HepG2 (cell line): Measurements from ENCODE around the gene CSRP3. TPM values are rescaled to one million over a fixed set of nuclear protein-coding genes. Genes with fewer than 3 reads are reported as not detected.

Experiments
- GABPA ChIP-seq, 2 experiments: IDR thresholded peaks; 2 replicates each; pipeline ENCODE4 v1.6.1; 2011 to 2016; ENCODE audit warnings: low read depth in 2 of 2, low read length in 1 of 2, missing biosample characterization in 1 of 2, missing genetic modification characterization in 1 of 2
- MED13 ChIP-seq: sonication (generic); formaldehyde crosslinking; IDR thresholded peaks from 2 replicates; pipeline ENCODE4 v1.5.0; 2020; ENCODE audit warnings: missing genetic modification reagents
- MTERF4 ChIP-seq: sonication (generic); formaldehyde crosslinking; IDR thresholded peaks from 2 replicates; pipeline ENCODE4 v1.8.0; 2023; ENCODE audit warnings: mild to moderate bottlenecking, missing genetic modification reagents
- PATZ1 ChIP-seq: sonication (generic); formaldehyde crosslinking; IDR thresholded peaks from 2 replicates; pipeline ENCODE4 v1.4.0; 2020; ENCODE audit warnings: missing genetic modification reagents
- POLR2A ChIP-seq, 2 experiments: IDR thresholded peaks; 2 replicates each; pipeline ENCODE4 v1.6.1; 2011; ENCODE audit warnings: low read depth in 2 of 2, low read length in 2 of 2, mild to moderate bottlenecking in 1 of 2, moderate library complexity in 1 of 2; ENCODE audit not compliant: insufficient read depth in 1 of 2
- RBFOX2 ChIP-seq: fragments of 200-400 bp; formaldehyde crosslinking; IDR thresholded peaks from 2 replicates; pipeline ENCODE4 v1.6.1; 2017; ENCODE audit warnings: low read depth, mild to moderate bottlenecking, low read length
- SNAPC2 ChIP-seq: sonication (generic); formaldehyde crosslinking; IDR thresholded peaks from 2 replicates; pipeline ENCODE4 v1.8.1; 2022; ENCODE audit warnings: mild to moderate bottlenecking, missing genetic modification reagents
- ZBTB2 ChIP-seq: sonication (generic); formaldehyde crosslinking; IDR thresholded peaks from 2 replicates; pipeline ENCODE4 v1.8.0; 2022; ENCODE audit warnings: low read depth, missing genetic modification reagents
- ZNF232 ChIP-seq: sonication (generic); formaldehyde crosslinking; IDR thresholded peaks from 2 replicates; pipeline ENCODE4 v1.4.0; 2020; ENCODE audit warnings: missing genetic modification reagents, borderline replicate concordance
- ZNF281 ChIP-seq: sonication (generic); formaldehyde crosslinking; IDR thresholded peaks from 2 replicates; pipeline ENCODE4 v1.4.0; 2020; ENCODE audit warnings: missing genetic modification reagents, borderline replicate concordance
- ZNF710 ChIP-seq: sonication (generic); formaldehyde crosslinking; IDR thresholded peaks from 2 replicates; pipeline ENCODE4 v1.5.0; 2020; ENCODE audit warnings: mild to moderate bottlenecking, missing genetic modification reagents, borderline replicate concordance
- ZSCAN31 ChIP-seq: sonication (generic); formaldehyde crosslinking; IDR thresholded peaks from 2 replicates; pipeline ENCODE4 v1.5.0; 2020; ENCODE audit warnings: low read depth, mild to moderate bottlenecking, missing genetic modification reagents
- polyA plus RNA-seq, 8 experiments: library from polyadenylated mRNA; depleted of rRNA in 3 of 8; stranded (reverse) in 7 of 8; unstranded in 1 of 8; fragments of >200 nt; fragmentation: Illumina TruSeq in 4 of 8; extraction: Trizol in 4 of 8; gene quantifications; 2 replicates each; pipeline versions ENCODE4 v1.2.1 to v1.2.3, GENCODE V29; 2011 to 2016; ENCODE audit warnings: low read depth in 4 of 8, missing spikeins in 1 of 8, mixed read lengths in 1 of 8; ENCODE audit not compliant: insufficient read depth in 1 of 8
- total RNA-seq, 5 experiments: library from RNA; depleted of rRNA; stranded (reverse); fragments of >200 nt; fragmentation: Illumina TruSeq; extraction: Trizol; gene quantifications; 2 replicates each; pipeline ENCODE4 v1.2.3, GENCODE V29; 2016; ENCODE audit warnings: low read depth in 1 of 5

Gene CSRP3
- total and polyA plus RNA-seq, 2 of the 13 experiments (the other 11 are each of a cell fraction or from before 2014, with no cell fraction given) = not detected

- TF ChIP-seq ZNF710 (CRISPR knock-in tag) (0 out of 2 replicates have a peak, but pooled peaks have one; percentile 25), ZBTB2 (peak; percentile 60; the same call in 1 of the 2 replicates), ZSCAN31 (peak; percentile 50; the same call in 1 of the 2 replicates), POLR2A (IDR thresholded peaks at IDR 0.05; ENCODE audit: insufficient read depth in 1 of 2, low read depth in 2 of 2, low read length in 2 of 2) (peak; percentile 2 to 43; a peak in 1 of 4 replicates), PATZ1 (0 out of 2 replicates have a peak, but pooled peaks have one; percentile 5), MED13 (CRISPR knock-in tag) (0 out of 2 replicates have a peak, but pooled peaks have one; percentile 23), MTERF4 (CRISPR knock-in tag) (0 out of 2 replicates have a peak, but pooled peaks have one; percentile 54), GABPA (IDR thresholded peaks at IDR 0.05; ENCODE audit: low read depth, low read length) (no peak), GABPA (CRISPR knock-in tag; IDR thresholded peaks at IDR 0.05; ENCODE audit: low read depth) (no peak), RBFOX2 (peak; percentile 70), ZNF232 (CRISPR knock-in tag) (no peak), SNAPC2 (CRISPR knock-in tag) (no peak), ZNF281 (CRISPR knock-in tag) (peak; percentile 45; the same call in 1 of the 2 replicates)
These were observed 39.7 kb upstream of the CSRP3 start (continued) for GRCh38 chr11:19241260-19242178.
